ENCODE measurements around the gene BLM.

The BLM gene

GRCh38 chr15:90794538-90794937 is 77.4 kb downstream of the BLM start:
- DNase-seq = no peak

GRCh38 chr15:90799639-90800170 is 82.6 kb downstream of the BLM start:
- DNase-seq = no peak

DNA sequence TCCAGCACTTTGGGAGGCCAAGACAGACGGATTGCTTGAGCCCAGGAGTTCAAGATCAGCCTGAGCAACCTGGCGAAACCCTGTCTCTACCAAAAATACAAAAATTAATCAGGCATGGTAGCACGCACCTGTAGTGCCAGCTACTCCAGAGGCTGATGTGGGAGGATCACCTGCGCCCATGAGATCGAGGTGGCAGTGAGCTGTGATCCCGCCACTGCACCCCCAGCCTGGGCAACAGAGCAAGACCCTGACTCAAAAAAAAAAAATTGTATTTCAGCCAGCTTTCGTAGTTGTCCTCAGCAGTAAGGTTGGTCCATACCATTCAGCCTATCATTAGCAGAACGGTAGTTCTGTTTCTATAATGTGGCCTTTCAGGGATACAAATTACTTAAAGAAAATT is 84.7 kb downstream of the BLM start:
- DNase-seq = no peak

DNA sequence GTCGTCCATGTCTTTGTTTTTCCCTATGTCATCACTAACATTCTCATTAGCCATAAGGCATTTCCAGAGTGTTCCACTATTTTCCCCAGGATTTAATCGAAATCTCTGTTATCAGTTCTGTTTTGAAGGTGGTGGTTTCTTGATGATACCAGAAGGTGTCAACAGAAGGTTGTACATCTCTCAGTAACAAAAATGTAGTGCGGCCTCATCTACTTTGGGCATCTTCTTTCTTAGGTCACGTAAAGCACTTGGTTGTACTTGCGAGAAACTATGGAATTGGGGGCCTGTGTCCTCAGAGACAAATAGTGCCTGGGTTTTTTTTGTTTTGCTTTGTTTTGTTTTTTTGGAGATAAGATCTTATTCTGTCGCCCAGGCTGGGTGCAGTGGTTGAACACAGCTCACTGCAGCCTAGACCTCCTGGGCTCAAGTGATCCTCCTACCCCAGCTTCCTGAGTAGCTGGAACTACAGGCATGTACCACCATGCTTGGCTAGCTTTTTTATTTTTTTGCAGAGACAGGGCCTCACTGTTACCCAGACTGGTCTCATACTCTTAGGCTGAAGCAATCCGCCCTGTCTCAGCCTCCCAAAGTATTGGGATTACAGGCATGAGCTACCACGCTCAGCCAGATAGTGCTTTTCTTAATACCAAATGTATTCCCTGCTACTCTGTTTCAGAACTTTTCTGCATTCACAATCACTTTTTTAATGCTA is 90.1 kb downstream of the BLM start:
- DNase-seq = no peak

DNA sequence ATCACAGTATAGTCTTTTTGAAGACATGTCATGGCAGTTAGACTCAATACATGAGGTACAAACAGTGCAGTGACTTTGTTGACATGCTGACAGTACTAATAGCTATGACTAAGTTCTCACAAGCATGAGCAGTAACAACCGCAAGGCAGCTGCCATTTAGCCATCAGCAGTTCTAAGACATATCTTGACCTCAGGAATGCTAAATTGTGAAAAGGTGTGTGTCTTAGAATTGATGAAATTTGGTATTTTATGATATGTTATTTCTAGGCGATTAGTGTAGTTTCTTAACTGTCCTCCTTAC is 90.6 kb downstream of the BLM start:
- no peak for DNase-seq

GRCh38 chr15:90808517-90809235 is 91.5 kb downstream of the BLM start:
- no peak for DNase-seq

DNA sequence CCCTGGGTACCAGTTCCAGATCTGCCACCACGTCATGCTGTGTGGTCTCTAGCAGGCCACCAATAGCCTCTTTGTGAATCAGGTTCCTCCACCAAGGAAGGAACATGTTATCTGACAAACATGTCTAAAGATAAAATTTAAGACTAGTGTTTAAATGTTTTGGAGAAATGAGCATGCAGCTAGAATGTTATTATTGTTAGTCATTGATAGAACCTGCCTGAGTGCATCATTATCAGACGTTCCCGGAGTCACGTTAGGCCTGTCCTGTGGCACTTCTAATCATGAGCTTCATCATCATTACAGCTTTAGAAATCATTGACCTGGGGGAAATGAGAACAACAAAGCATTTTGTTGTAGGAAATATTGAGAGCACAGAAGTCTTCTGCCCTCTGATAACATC is 92.4 kb downstream of the BLM start:
- no peak for DNase-seq

DNA sequence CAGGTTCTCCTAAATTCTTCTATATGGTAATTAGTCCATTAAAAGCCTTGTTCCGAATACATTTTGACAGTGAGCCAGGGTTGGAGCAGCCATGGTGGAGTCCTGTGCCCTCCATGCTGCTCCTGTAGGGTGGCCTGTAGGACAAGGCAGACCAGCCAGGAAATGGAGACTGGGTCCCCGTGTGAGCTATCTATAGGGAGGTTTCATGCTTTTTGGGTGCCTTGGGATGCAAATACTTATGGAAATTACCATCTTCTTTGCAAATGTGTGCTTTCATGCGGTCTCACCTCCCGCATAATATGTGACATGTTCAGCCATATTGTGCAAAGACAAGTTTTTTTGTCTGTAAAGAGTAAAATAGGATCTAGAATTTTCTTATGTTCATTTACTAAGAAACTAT is 93.2 kb downstream of the BLM start:
- DNase-seq = no peak

DNA sequence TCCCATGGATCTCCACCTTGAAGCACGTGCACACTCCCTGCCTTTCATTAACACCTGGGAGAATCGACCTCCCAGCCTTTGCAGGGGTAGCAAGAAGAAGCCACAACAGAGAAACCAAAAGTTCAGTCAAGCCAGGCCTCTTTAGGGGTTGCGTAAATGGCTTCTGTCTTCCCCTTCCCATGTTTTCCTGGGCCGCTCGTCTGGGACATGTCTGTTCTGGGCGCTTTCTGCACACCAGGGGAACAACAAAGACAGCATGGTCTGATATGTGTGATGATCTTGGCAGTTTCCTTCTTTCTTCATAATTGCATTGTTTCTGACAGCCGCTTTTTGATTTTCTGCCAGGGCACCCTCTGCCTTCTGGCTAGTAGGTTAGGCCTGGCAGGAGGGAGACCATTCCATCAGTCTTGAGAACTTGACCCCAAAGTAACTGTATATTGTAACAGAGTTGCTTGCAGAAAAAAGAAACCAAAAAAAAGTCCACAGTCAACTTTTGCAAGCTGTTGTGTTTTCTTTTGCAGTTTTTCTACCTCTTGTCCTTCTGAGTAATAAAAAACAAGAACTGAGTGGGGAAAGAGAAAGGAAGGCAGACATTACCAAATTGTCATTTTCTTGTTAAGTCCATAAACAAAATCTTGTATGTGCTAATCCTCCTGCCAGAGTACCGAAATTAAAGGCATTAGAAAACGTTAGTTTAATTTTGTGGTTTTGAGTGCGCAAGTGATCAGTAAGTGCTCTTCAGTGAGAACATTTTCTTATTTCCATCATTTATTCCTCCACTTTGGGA is 95.2 kb downstream of the BLM start:
- no peak for DNase-seq

GRCh38 chr15:90812958-90813265 is 95.8 kb downstream of the BLM start:
- DNase-seq = no peak

- DNase-seq = no peak
Measured at GRCh38 chr15:90813796-90814190, 96.6 kb downstream of the BLM start.

- no peak for DNase-seq
Measured at GRCh38 chr15:90814191-90814821, 97.2 kb downstream of the BLM start.

DNA sequence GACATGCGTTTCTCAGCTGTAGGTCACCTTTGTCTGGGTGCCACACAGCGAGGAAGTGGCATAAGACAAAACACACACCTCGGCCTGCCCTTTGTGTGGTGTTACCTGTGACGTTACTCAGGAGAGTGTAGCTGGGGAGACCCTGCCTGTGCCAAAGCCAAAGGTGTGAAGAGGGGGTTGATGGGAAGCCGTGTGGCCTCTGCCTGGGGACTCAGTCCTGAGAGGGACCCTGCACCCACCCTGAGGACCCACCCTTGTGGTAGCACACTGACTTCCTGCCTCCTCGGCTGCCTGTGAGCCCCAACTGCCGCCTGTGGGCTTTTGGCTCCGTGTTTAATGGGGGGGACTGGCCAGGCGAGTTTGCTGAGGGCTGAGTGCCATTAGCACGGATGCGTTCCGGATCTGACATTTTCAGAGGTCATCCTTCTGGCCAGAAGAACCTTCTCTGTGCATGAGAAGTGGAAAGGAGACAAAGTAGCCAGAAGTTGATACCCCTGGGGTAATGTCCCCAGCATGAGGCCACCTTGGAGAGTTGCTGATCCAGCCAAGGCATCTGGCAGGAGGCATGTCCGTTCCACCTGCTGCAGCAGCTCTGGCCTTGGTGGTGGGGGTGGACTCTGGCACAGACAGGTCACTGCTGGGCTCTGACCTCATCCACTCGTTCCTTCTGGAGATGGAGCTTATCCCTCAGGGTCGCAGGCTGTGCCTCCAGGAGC is 99.4 kb downstream of the BLM start:
- no peak for DNase-seq

DNA sequence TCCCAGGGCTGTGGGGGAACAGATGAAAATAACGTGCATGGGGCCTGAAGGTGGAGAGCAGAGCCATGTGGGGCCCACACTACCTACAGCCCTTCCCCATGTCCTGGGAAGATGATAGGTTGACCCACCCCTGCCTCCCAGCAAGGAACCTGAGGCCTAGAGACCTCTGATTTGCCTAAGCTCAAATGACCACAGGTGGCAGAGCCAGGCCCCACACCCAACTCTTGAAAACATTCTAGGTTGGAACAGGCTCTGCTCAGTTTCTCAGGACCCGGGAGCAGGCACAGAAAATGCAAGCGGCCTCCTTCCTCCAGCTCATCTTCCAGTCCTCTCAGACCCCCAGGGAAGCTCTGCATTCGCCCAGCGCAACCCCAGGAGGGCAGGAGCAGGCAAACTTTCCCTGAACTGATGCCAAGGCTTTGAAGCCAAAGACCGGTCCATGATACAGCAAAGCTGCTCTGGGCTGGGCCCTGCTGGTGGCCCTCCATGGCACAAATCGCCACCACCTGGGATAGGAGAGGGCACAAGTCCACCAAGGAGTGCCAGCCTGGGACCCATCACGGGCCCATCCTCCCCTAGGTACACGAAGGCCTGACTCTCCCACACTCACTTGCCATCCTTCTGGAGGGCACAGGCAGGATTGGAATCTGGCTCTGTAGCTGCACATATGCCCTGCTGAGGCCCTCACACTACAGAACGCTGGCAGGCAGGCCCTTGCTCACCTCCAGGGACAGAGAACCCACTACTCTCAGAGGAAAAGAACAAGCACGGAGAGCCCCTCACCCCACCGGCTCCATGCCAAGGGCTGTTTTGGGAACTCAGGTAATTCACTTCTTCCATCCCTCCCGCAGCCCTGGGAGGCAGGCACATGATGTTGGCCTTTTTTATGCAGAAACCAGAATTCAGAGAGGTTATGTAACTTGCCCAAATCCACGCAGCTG is 100.2 kb downstream of the BLM start:
- DNase-seq = no peak

- no peak for DNase-seq
Measured at GRCh38 chr15:90818251-90819210, 101.4 kb downstream of the BLM start.

- no peak for DNase-seq
Measured at GRCh38 chr15:90819390-90819789, 102.2 kb downstream of the BLM start.

DNA sequence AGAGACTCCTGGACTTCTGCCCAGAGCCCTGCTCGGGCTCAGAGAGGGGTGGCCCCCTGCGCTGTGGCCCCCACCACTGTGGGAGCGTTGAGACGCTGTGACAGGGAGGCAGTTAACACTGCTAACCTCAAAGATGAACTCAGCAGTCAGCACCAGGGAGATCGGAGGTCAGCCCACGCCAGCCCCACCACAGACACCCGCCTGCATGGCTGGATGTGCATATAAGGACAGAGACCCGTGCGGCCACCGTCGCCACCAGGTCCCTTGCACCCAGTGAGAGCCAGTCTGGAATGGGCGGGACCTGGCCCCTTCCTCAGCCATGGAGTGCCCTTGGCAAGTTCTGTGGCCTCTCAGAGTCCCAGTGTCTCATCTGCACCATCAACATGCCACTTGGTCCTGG is 102.7 kb downstream of the BLM start:
- DNase-seq = no peak

DNA sequence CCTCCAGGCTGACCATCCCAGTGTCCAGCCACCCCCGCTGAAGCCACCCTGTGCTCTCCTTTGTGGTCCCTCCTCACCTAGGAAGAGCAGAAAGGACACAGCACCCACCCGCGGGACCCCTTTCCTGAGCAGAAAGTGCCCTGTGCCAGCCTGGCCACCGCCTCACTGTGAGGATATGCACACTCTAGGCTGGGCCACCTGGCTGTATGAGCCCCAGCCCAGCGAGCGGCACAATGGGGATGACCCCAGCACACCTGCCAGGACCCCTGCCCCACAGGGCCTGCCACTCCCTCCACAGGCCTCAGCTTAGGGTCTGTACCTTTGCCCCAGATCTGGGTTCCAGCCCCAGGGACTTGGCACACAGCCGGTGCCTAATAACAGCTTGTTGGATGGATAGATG is 103.3 kb downstream of the BLM start:
- no peak for DNase-seq

- no peak for DNase-seq
Measured at GRCh38 chr15:90822204-90822955, 105.2 kb downstream of the BLM start.

DNA sequence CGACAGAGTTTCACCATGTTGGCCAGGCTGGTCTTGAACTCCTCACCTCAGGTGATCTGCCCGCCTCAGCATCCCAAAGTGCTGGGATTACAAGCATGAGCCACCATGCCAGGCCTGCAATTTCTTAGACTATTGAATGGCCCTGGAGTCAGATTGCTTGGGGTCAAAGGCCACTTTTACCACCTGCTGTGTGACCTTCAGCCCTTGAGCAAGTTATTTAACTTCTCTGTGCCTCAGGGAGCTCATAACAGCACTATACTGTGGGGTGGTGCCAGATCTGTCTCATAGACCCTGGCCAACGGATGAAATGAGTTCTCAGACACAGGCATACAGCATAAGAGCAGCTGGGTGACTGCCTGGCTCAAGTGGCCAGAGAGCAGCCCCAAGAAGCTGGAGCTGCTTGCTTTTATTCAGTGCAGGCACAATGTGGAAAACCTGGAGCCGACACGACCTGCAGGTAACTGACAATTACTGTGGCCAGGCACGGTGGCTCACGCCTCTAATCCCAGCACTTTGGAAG is 106.4 kb downstream of the BLM start:
- no peak for DNase-seq
